Measurements from ENCODE around the gene NPW. TPM values are rescaled to one million over a fixed set of nuclear protein-coding genes. Genes with fewer than 3 reads are reported as not detected.

NPW gene
- total RNA-seq, 1 experiment from 2014 or later: 7.1 TPM

DNA sequence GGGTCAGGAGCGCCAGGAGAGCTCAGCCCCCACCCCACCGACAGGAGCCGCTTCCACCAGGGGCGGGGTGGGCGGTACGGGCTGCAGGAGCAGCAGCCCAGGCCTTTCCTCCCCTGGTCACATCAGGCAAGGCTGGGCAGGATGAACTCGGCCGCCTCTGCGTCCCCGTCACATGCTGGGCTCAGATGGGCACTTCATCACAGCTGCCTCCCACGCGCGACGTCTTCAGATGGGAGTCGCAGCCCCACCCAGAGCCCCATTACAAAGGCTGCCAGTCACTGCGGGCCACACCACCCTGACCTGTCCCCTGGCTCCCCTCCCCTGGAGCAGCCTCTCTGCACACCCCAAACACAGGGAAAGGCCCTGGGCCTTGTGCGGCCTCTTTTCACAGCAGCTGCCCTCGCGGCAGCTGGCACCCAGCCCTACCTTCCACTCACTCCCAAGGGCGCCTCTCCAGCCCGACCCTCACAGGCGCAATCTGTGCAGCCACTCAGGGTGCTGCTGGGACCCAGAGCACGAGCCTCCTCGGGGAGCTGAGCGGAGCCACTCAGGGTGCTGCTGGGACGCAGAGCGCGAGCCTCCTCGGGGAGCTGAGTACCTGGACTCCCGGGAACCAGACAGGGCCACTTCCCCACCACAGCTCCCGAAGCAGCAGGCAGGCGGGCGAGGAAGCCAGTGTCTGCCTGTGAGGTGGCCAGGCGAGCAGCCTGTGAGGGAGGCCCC lies 14.6 kb upstream of the NPW start:
- Histone ChIP-seq H2AFZ (ENCODE audit: low read length) (no peak overlapping the region), H3K79me1 (ENCODE audit: insufficient read depth, low read depth, low read length, poor library complexity, severe bottlenecking) (peaks cover 24% of the 10 kb centered on the region), H3K9me3 (ENCODE audit: control insufficient read depth, low read depth, low read length) (no peaks in the 10 kb centered on the region), H3K9ac (ENCODE audit: extremely low read depth, insufficient read length, low read length) (no peak overlapping the region), H3K14ac (ENCODE audit: insufficient read depth, low read length) (no peak overlapping the region), H3K4me1 (ENCODE audit: insufficient read depth, low read length) (peaks cover 2% of the 10 kb centered on the region; the same call in 1 of the 2 replicates), H3K18ac (ENCODE audit: insufficient read length, low read depth, low read length) (no peak overlapping the region), H2BK5ac (ENCODE audit: insufficient read length, low read length) (no peak overlapping the region), H2BK120ac (ENCODE audit: low read depth, low read length, poor library complexity, severe bottlenecking) (no peak overlapping the region), H3K79me2 (ENCODE audit: insufficient read depth, low read length) (peaks cover 26% of the 10 kb centered on the region; the same call in 1 of the 2 replicates), H4K91ac (ENCODE audit: insufficient read length, low read depth, low read length) (no peak overlapping the region), H3K4me2 (ENCODE audit: insufficient read depth, insufficient read length, low read length) (no peak overlapping the region), H3K27me3 (ENCODE audit: insufficient read depth, low read length) (no peaks in the 10 kb centered on the region), H2BK15ac (ENCODE audit: low read depth, low read length) (no peak overlapping the region), H2AK5ac (ENCODE audit: insufficient read length, low read length) (no peak overlapping the region), H3K23me2 (ENCODE audit: insufficient read length, low read depth, low read length, poor library complexity, severe bottlenecking) (peaks cover 6% of the 10 kb centered on the region), H3K27ac (ENCODE audit: insufficient read length, low read depth, low read length) (no peak overlapping the region), H3K23ac (ENCODE audit: insufficient read length, low read depth, low read length) (no peak overlapping the region), H3K56ac (ENCODE audit: insufficient read length, low read depth, low read length) (no peak overlapping the region), H4K8ac (replicated peaks; ENCODE audit: insufficient read length, low read depth, low read length) (no peak overlapping the region), H2BK12ac (ENCODE audit: insufficient read length, low read depth, low read length) (no peak overlapping the region), H3T11ph (ENCODE audit: low read length) (no peak overlapping the region), H4K20me1 (ENCODE audit: control insufficient read depth, insufficient read depth, insufficient read length) (no peaks in the 10 kb centered on the region), H4K5ac (ENCODE audit: insufficient read length, low read depth, low read length) (no peak overlapping the region), H2BK20ac (ENCODE audit: low read depth, low read length, poor library complexity, severe bottlenecking) (no peak overlapping the region), H3K4ac (ENCODE audit: low read depth, low read length) (no peak overlapping the region)
- TF ChIP-seq, protein P1, sequence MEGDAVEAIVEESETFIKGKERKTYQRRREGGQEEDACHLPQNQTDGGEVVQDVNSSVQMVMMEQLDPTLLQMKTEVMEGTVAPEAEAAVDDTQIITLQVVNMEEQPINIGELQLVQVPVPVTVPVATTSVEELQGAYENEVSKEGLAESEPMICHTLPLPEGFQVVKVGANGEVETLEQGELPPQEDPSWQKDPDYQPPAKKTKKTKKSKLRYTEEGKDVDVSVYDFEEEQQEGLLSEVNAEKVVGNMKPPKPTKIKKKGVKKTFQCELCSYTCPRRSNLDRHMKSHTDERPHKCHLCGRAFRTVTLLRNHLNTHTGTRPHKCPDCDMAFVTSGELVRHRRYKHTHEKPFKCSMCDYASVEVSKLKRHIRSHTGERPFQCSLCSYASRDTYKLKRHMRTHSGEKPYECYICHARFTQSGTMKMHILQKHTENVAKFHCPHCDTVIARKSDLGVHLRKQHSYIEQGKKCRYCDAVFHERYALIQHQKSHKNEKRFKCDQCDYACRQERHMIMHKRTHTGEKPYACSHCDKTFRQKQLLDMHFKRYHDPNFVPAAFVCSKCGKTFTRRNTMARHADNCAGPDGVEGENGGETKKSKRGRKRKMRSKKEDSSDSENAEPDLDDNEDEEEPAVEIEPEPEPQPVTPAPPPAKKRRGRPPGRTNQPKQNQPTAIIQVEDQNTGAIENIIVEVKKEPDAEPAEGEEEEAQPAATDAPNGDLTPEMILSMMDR (conservative IDR thresholded peaks at IDR 0.05): no peak
- peak overlapping the region in 1 of 3 experiments; percentile 28; a peak in 1 of 7 replicates for H3K27ac Mint-ChIP-seq
- no peaks in the 10 kb centered on the region for H3K27me3 Mint-ChIP-seq (ENCODE audit: low read depth)
- H3K9me3 Mint-ChIP-seq: no peaks in the 10 kb centered on the region; a peak in 1 of 5 replicates
- no peak for DNase-seq
- peaks cover 18 to 30% of the 10 kb centered on the region in 2 experiments for H3K4me1 Mint-ChIP-seq
- peaks cover 18 to 39% (median 38%) of the 10 kb centered on the region in 3 experiments for H3K36me3 Mint-ChIP-seq (ENCODE audit: insufficient read depth in 1 of 3, low read depth in 3 of 3)
- no peak overlapping the region for H3K4me3 Mint-ChIP-seq
- no CpG with 5 or more reads among the region's 34 CpGs for WGBS (ENCODE audit: extremely low coverage, insufficient read length, low lambda C conversion rate)

Data from H9 (cell line).